ENCODE data around the gene USP33. TPM values are rescaled to one million over a fixed set of nuclear protein-coding genes. Genes with fewer than 3 reads are reported as not detected.
"Not testable (repeated sequence)": the region's sequence is repeated elsewhere in the genome, so short reads cannot be mapped to it uniquely, and the experiment has no call there.

Gene USP33
- total RNA-seq, 1 donor from 2014 or later = 123 TPM

- DNase-seq (ENCODE audit: low read depth in 2 of 2) = no peak
These were observed 18.3 kb downstream of the USP33 start for GRCh38 chr1:77741316-77741715.

GRCh38 chr1:77739235-77739634 is 20.4 kb downstream of the USP33 start:
- no peak for DNase-seq (ENCODE audit: low read depth in 2 of 2)

- DNase-seq (ENCODE audit: low read depth in 2 of 2) = no peak
These were observed 27.6 kb downstream of the USP33 start for GRCh38 chr1:77732090-77732489.

GRCh38 chr1:77725706-77726105 is 33.9 kb downstream of the USP33 start:
- DNase-seq (ENCODE audit: low read depth in 2 of 2) = no peak

- DNase-seq (ENCODE audit: low read depth in 2 of 2) = no peak
These were observed 41.5 kb downstream of the USP33 start for GRCh38 chr1:77718181-77718580.

GRCh38 chr1:77716065-77716464 is 43.6 kb downstream of the USP33 start:
- no peak for DNase-seq (ENCODE audit: low read depth in 2 of 2)

- no peak for DNase-seq (ENCODE audit: low read depth in 2 of 2)
These were observed 49.9 kb downstream of the USP33 start for GRCh38 chr1:77709727-77710126.

GRCh38 chr1:77706321-77706720 is 53.3 kb downstream of the USP33 start:
- no peak for DNase-seq (ENCODE audit: low read depth in 2 of 2)

GRCh38 chr1:77704736-77705135 is 54.9 kb downstream of the USP33 start:
- peak; percentile 37 to 54 for DNase-seq (ENCODE audit: low read depth in 2 of 2)

GRCh38 chr1:77699673-77700072 is 60.0 kb downstream of the USP33 start:
- DNase-seq (ENCODE audit: low read depth in 2 of 2) = not testable (repeated sequence)

GRCh38 chr1:77697441-77697840 is 62.2 kb downstream of the USP33 start:
- no peak for DNase-seq (ENCODE audit: low read depth in 2 of 2)

GRCh38 chr1:77688939-77689338 is 70.7 kb downstream of the USP33 start:
- DNase-seq (ENCODE audit: low read depth in 2 of 2) = no peak

GRCh38 chr1:77687519-77687906 is 72.1 kb downstream of the USP33 start:
- no peak for DNase-seq (ENCODE audit: low read depth in 2 of 2)

GRCh38 chr1:77686796-77687518 is 72.7 kb downstream of the USP33 start:
- no peak for DNase-seq (ENCODE audit: low read depth in 2 of 2)

GRCh38 chr1:77683160-77684148 is 76.2 kb downstream of the USP33 start:
- DNase-seq (ENCODE audit: low read depth in 2 of 2) = peak; percentile 94 to 96

- DNase-seq (ENCODE audit: low read depth in 2 of 2) = peak; percentile 94 to 96
These were observed 77.0 kb downstream of the USP33 start, which contains the start of gene ZZZ3 for GRCh38 chr1:77682460-77683159. ZZZ3 (minus strand) TSS chr1:77682658; CDS start chr1:77633354, 49,304 bp downstream.

- DNase-seq (ENCODE audit: low read depth in 2 of 2) = no peak
These were observed 79.5 kb downstream of the USP33 start for GRCh38 chr1:77680173-77680572.

GRCh38 chr1:77678660-77679610 is 80.7 kb downstream of the USP33 start:
- DNase-seq (ENCODE audit: low read depth in 2 of 2) = no peak

- not testable (repeated sequence) for DNase-seq (ENCODE audit: low read depth in 2 of 2)
These were observed 84.8 kb downstream of the USP33 start for GRCh38 chr1:77674807-77675206.

GRCh38 chr1:77673716-77674355 is 85.8 kb downstream of the USP33 start:
- no peak for DNase-seq (ENCODE audit: low read depth in 2 of 2)

Data from lung microvascular endothelial cell (primary cell).